ENCODE data around the gene SMAD5.
A peak's percentile ranks its signal among the peaks of the same experiment; 100 is the strongest.

The SMAD5 gene

GRCh38 chr5:136115183-136115865 is 17.3 kb upstream of the SMAD5 start:
- no peak for DNase-seq (ENCODE audit: low read depth)

GRCh38 chr5:136120529-136120928 is 12.1 kb upstream of the SMAD5 start:
- no peak for DNase-seq (ENCODE audit: low read depth)

- peak; percentile 23 for DNase-seq (ENCODE audit: low read depth)
Measured at GRCh38 chr5:136123236-136123768, 9.3 kb upstream of the SMAD5 start.

- DNase-seq (ENCODE audit: low read depth), result no peak
Measured at GRCh38 chr5:136127560-136127959, 5.1 kb upstream of the SMAD5 start.

GRCh38 chr5:136128481-136128880 is 4.2 kb upstream of the SMAD5 start:
- DNase-seq (ENCODE audit: low read depth), result no peak

- no peak for DNase-seq (ENCODE audit: low read depth)
Measured at GRCh38 chr5:136129445-136129844, 3.2 kb upstream of the SMAD5 start.

GRCh38 chr5:136130581-136130980 is 2.1 kb upstream of the SMAD5 start:
- DNase-seq (ENCODE audit: low read depth), result no peak

- DNase-seq (ENCODE audit: low read depth), result peak; percentile 17
Measured at GRCh38 chr5:136132087-136132486, 558 bp upstream of the SMAD5 start.

GRCh38 chr5:136133222-136133921 is 727 bp downstream of the SMAD5 start:
- DNase-seq (ENCODE audit: low read depth), result peak; percentile 75

GRCh38 chr5:136133922-136134379 is 1.3 kb downstream of the SMAD5 start:
- no peak for DNase-seq (ENCODE audit: low read depth)

- no peak for DNase-seq (ENCODE audit: low read depth)
Measured at GRCh38 chr5:136134653-136135052, 2.0 kb downstream of the SMAD5 start.

- peak; percentile 9 for DNase-seq (ENCODE audit: low read depth)
Measured at GRCh38 chr5:136135536-136135935, 2.9 kb downstream of the SMAD5 start.

GRCh38 chr5:136137497-136138220 is 5.0 kb downstream of the SMAD5 start:
- DNase-seq (ENCODE audit: low read depth), result no peak

GRCh38 chr5:136141561-136141960 is 8.9 kb downstream of the SMAD5 start:
- DNase-seq (ENCODE audit: low read depth), result no peak

GRCh38 chr5:136143312-136143711 is 10.7 kb downstream of the SMAD5 start:
- DNase-seq (ENCODE audit: low read depth), result no peak

GRCh38 chr5:136143763-136144162 is 11.1 kb downstream of the SMAD5 start:
- DNase-seq (ENCODE audit: low read depth), result no peak

GRCh38 chr5:136145030-136145429 is 12.4 kb downstream of the SMAD5 start:
- DNase-seq (ENCODE audit: low read depth), result no peak

- no peak for DNase-seq (ENCODE audit: low read depth)
Measured at GRCh38 chr5:136146201-136146600, 13.6 kb downstream of the SMAD5 start.

- DNase-seq (ENCODE audit: low read depth), result no peak
Measured at GRCh38 chr5:136147632-136148031, 15.0 kb downstream of the SMAD5 start.

GRCh38 chr5:136149891-136150290 is 17.2 kb downstream of the SMAD5 start:
- peak; percentile 17 for DNase-seq (ENCODE audit: low read depth)

- DNase-seq (ENCODE audit: low read depth), result no peak
Measured at GRCh38 chr5:136153581-136154236, 21.1 kb downstream of the SMAD5 start.

GRCh38 chr5:136155078-136155477 is 22.4 kb downstream of the SMAD5 start:
- DNase-seq (ENCODE audit: low read depth), result no peak

Measured in iris pigment epithelial cell (primary cell).